HCT116 (cell line): ENCODE results near the gene GNB2. TPM values are rescaled to one million over a fixed set of nuclear protein-coding genes. Genes with fewer than 3 reads are reported as not detected.

Experiments
- ATAC-seq: fragments of 200-7000 bp; cut with Tn5 transposase; 2 replicates; pipeline ENCODE4 v1.9.1; 2020; ENCODE audit warnings: mild to moderate bottlenecking, moderate library complexity
- BruUV-seq: library from RNA; stranded (reverse); fragments of 400-500 nt; replicated peaks from 2 replicates; lab custom pipeline; 2021; lab: Mats Ljungman, UMichigan
- CTCF ChIA-PET: fragments of 300-600 bp; sonication (Branson Sonifier 250); formaldehyde crosslinking; loops from one replicate; lab custom pipeline; 2021; ENCODE audit warnings: antibody characterized with exemption; lab: Charles Lee
- POLR2A ChIA-PET: fragments of 300-600, 350-600 bp; sonication (Branson Sonifier 250); formaldehyde crosslinking; loops from one replicate; lab custom pipeline; 2021; ENCODE audit warnings: antibody characterized with exemption; lab: Charles Lee
- RAD21 ChIA-PET, 2 experiments: fragments of 300-600 bp; sonication (Branson Sonifier 250); formaldehyde crosslinking; loops; one replicate each; lab custom pipeline; 2023; ENCODE audit warnings: low total read pairs in 2 of 2; ENCODE audit not compliant: uncharacterized antibody in 2 of 2, unreplicated experiment in 2 of 2, low non-redundant PET in 1 of 2; lab: Charles Lee
- DNase-seq: peaks from one replicate; pipeline ENCODE4 v3.0.0-alpha.2; 2010; ENCODE audit warnings: low read depth, low spot score
- H2AFZ ChIP-seq: fragments of 200-600 bp; shearing (Covaris generic), sonication (generic); 2 replicates; pipeline ENCODE4 v1.6.1; 2017; ENCODE audit warnings: low read depth, mixed run types, mixed read lengths, antibody characterized with exemption, low read length; ENCODE audit not compliant: poor library complexity, severe bottlenecking
- H3K27ac ChIP-seq: 2 replicates; pipeline ENCODE4 v1.5.1; 2012; ENCODE audit warnings: low read depth, low read length
- H3K27me3 ChIP-seq: fragments of 200-600 bp; sonication (generic); 2 replicates; pipeline ENCODE4 v1.6.1; 2016; ENCODE audit warnings: mixed run types, low read length, mixed read lengths; ENCODE audit not compliant: insufficient read depth
- H3K36me3 ChIP-seq, 2 experiments: fragments of 200-500 bp in 1 of 2; fragments of 200-600 bp in 1 of 2; sonication (Bioruptor generic) in 1 of 2; sonication (generic) in 1 of 2; 2 replicates each; pipeline versions ENCODE4 v1.5.1 to v1.6.1; 2014 to 2016; ENCODE audit warnings: low read length in 2 of 2, inconsistent platforms in 1 of 2, mixed read lengths in 1 of 2, mixed run types in 1 of 2; ENCODE audit not compliant: insufficient read depth in 2 of 2, control insufficient read depth in 1 of 2
- H3K4me1 ChIP-seq, 2 experiments: fragments of 200-600 bp in 1 of 2; sonication (generic) in 1 of 2; 2 replicates each; pipeline versions ENCODE4 v1.5.1 to v1.6.1; 2012 to 2017; ENCODE audit warnings: low read length in 2 of 2, inconsistent platforms in 1 of 2, mild to moderate bottlenecking in 1 of 2, mixed read lengths in 1 of 2, mixed run types in 1 of 2, moderate library complexity in 1 of 2; ENCODE audit not compliant: insufficient read depth in 2 of 2, control insufficient read depth in 1 of 2
- H3K4me2 ChIP-seq: fragments of 200-600 bp; sonication (generic); 2 replicates; pipeline ENCODE4 v1.6.1; 2017; ENCODE audit warnings: mixed run types, low read length, mixed read lengths
- H3K4me3 ChIP-seq, 2 experiments: fragments of 200-600 bp in 1 of 2; sonication (generic) in 1 of 2; replicated peaks in 1 of 2; 2 replicates each; pipeline ENCODE4 v1.5.1; 2011 to 2016; ENCODE audit warnings: low read length in 2 of 2, control low read depth in 1 of 2, low read depth in 1 of 2, mild to moderate bottlenecking in 1 of 2, mixed read lengths in 1 of 2, mixed run types in 1 of 2
- H3K79me2 ChIP-seq: fragments of 200-600 bp; sonication (generic); 2 replicates; pipeline ENCODE4 v1.6.1; 2017; ENCODE audit warnings: mild to moderate bottlenecking, mixed run types, low read length, moderate library complexity, mixed read lengths; ENCODE audit not compliant: insufficient read depth
- H3K9ac ChIP-seq: fragments of 200-600 bp; sonication (generic); 2 replicates; pipeline ENCODE4 v1.6.1; 2016; ENCODE audit warnings: low read length, mixed read lengths
- H3K9me2 ChIP-seq: fragments of 200-600 bp; sonication (generic), shearing (Covaris generic); 2 replicates; pipeline ENCODE4 v1.6.1; 2017; ENCODE audit warnings: mixed run types, mild to moderate bottlenecking, moderate library complexity; ENCODE audit not compliant: insufficient read depth
- H3K9me3 ChIP-seq, 2 experiments: fragments of 200-500 bp in 1 of 2; fragments of 200-600 bp in 1 of 2; sonication (Bioruptor generic) in 1 of 2; sonication (generic) in 1 of 2; 2 replicates each; pipeline ENCODE4 v1.6.1; 2014 to 2017; ENCODE audit warnings: low read length in 2 of 2, mixed read lengths in 2 of 2, inconsistent platforms in 1 of 2, low read depth in 1 of 2, mild to moderate bottlenecking in 1 of 2, mixed run types in 1 of 2, moderate library complexity in 1 of 2; ENCODE audit not compliant: control insufficient read depth in 1 of 2, insufficient read depth in 1 of 2
- H4K20me1 ChIP-seq: fragments of 200-600 bp; sonication (generic), shearing (Covaris generic); 2 replicates; pipeline ENCODE4 v1.6.1; 2017; ENCODE audit warnings: mixed run types, mild to moderate bottlenecking, moderate library complexity; ENCODE audit not compliant: insufficient read depth
- EGR1 ChIP-seq: IDR thresholded peaks from 2 replicates; pipeline ENCODE4 v1.6.1; 2012; ENCODE audit warnings: low read depth
- JUND ChIP-seq: IDR thresholded peaks from 2 replicates; pipeline ENCODE4 v1.6.1; 2012
- POLR2A ChIP-seq: IDR thresholded peaks from 2 replicates; pipeline ENCODE4 v1.7.0; 2011; ENCODE audit warnings: borderline replicate concordance; ENCODE audit not compliant: insufficient read depth, insufficient read length; ENCODE audit errors: extremely low read depth
- POLR2AphosphoS5 ChIP-seq: IDR thresholded peaks from 2 replicates; pipeline ENCODE4 v1.6.1; 2011; ENCODE audit warnings: mild to moderate bottlenecking, low read depth, low read length, moderate library complexity
- SIN3A ChIP-seq: IDR thresholded peaks from 2 replicates; pipeline ENCODE4 v1.6.1; 2012; ENCODE audit warnings: low read depth
- SRF ChIP-seq: IDR thresholded peaks from 2 replicates; pipeline ENCODE4 v1.6.1; 2012; ENCODE audit warnings: low read depth
- YY1 ChIP-seq: IDR thresholded peaks from 2 replicates; pipeline ENCODE4 v1.6.1; 2011; ENCODE audit warnings: low read length, low read depth, moderate library complexity, mild to moderate bottlenecking; ENCODE audit not compliant: insufficient replicate concordance; ENCODE audit errors: extremely low read depth
- ZNF274 ChIP-seq: fragments of 200-500 bp; sonication (Bioruptor generic); IDR thresholded peaks from 2 replicates; pipeline ENCODE4 v1.6.1; 2014; ENCODE audit warnings: mild to moderate bottlenecking, low read depth, low read length, inconsistent platforms
- intact Hi-C: fragments of 100-400 bp; cut with micrococcal nuclease; formaldehyde crosslinking; loops from 2 replicates; pipeline ENCODE4 v1.10.0; 2022
- total RNA-seq: library from RNA; stranded (reverse); gene quantifications from one replicate; pipeline ENCODE4 v1.2.1, GENCODE V29; 2021; ENCODE audit not compliant: unreplicated experiment
- TF ChIP-seq, protein P1 (sequence below), 3 experiments: fragments of 200-600 bp in 1 of 3; sonication (generic) in 1 of 3; IDR thresholded peaks in 2 of 3; conservative IDR thresholded peaks in 1 of 3; 2 replicates each; pipeline ENCODE4 v1.5.1; 2012 to 2017; ENCODE audit warnings: low read depth in 2 of 3, low read length in 2 of 3, antibody characterized with exemption in 1 of 3, borderline replicate concordance in 1 of 3, control low read depth in 1 of 3, mild to moderate bottlenecking in 1 of 3, mixed read lengths in 1 of 3, mixed run types in 1 of 3, moderate library complexity in 1 of 3; ENCODE audit not compliant: insufficient read depth in 1 of 3
- TF ChIP-seq, protein P2 (sequence below): IDR thresholded peaks from 2 replicates; pipeline ENCODE4 v1.6.1; 2012
- TF ChIP-seq, protein P3 (sequence below): IDR thresholded peaks from 2 replicates; pipeline ENCODE4 v1.6.1; 2011; ENCODE audit warnings: mild to moderate bottlenecking, low read length, moderate library complexity; ENCODE audit not compliant: insufficient replicate concordance; ENCODE audit errors: extremely low read depth
- TF ChIP-seq, protein P4 (sequence below): IDR thresholded peaks from 2 replicates; pipeline ENCODE4 v1.6.1; 2012; ENCODE audit warnings: low read depth
- TF ChIP-seq, protein P5 (sequence below): IDR thresholded peaks from 2 replicates; pipeline ENCODE4 v1.6.1; 2012

The GNB2 gene
- total RNA-seq, 1 experiment from 2014 or later = 246 TPM

DNA sequence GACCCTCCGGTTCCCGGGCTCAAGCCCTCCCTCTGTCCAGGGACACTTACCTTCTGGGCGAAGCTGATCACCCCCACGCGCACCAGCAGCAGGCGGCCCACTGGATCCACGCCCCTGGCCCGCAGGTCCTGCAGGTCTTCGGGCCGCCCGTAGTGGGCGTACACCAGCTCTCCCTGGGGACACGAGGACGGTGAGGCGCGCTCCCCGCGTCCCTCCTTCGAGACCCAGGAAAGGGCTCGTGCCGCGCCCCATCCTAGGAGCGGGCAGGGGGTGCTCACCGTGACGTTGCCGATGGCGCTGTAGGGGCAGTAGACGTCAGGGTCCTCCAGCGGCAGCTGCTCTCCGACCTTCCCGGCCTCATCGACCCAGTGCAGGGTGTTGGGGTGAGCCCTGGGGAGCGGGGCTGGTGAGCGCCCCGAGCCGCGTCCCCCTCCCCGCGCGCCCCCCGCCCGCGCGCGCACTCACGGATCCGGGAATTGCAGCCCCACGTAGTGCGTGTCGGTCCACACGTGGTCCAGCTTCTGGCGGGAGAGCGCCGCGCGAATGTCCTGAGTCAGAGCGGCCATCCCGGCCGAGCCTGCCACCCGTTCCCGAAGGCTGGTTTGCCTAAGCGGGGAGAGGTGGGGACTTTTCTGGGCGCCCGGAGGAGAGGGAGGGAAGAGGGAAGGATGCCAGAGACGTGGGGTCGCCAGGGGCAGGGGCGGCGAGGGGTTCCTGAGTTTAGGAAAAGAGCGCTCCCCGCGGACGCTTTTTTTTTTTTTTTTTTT, 40.4 kb upstream of the GNB2 start:
- ChIA-PET POLR2A (interaction anchor here (0.7 to 1.2 kb wide), 7 partner anchors 15 to 73 kb away, joined by 3 to 5 read pairs (median 4); partner anchors contain the start of gene POP7), RAD21 (interaction anchor here (0.6 to 1.0 kb wide), 5 partner anchors 21 to 194 kb away, joined by 3 to 7 read pairs (median 4); partner anchors contain the start of genes EPHB4 (in 1 of the 2) and MOSPD3 (in 1 of the 2))

More for the DNA sequence above, 40.4 kb upstream of the GNB2 start:
- DNase-seq = no peak
- Histone ChIP-seq H3K27me3 (no peaks in the 10 kb centered on the region), H3K4me2 (peak overlapping the region; percentile 97), H3K4me1 (peaks cover 6 to 28% of the 10 kb centered on the region in 2 experiments; a peak in 3 of 4 replicates), H3K79me2 (no peaks in the 10 kb centered on the region), H3K27ac (peak overlapping the region; percentile 67), H3K4me3 (peak overlapping the region; percentile 54 to 67), H2AFZ (peak overlapping the region; percentile 78), H3K9me2 (no peaks in the 10 kb centered on the region), H4K20me1 (no peaks in the 10 kb centered on the region), H3K9me3 (no peaks in the 10 kb centered on the region), H3K9ac (peak overlapping the region; percentile 82), H3K36me3 (no peaks in the 10 kb centered on the region)
- ATAC-seq = peak; percentile 76
- BruUV-seq = TSS peak; percentile 70
- CTCF ChIA-PET = interaction anchor here (0.7 to 2.9 kb wide), 18 partner anchors 9 to 245 kb away, joined by 3 to 18 read pairs (median 5); partner anchors contain the start of genes FBXO24, GNB2, MOSPD3 and POP7
- intact Hi-C loops = loop anchor here (2.0 to 5.0 kb wide), 2 partner anchors 40 to 59 kb away; partner anchors contain the start of genes GIGYF1 and GNB2
- no peak for TF ChIP-seq ZNF274
- TF ChIP-seq SIN3A = no peak
- no peak for TF ChIP-seq JUND
- peak; percentile 5 for TF ChIP-seq YY1
- TF ChIP-seq, protein P1, sequence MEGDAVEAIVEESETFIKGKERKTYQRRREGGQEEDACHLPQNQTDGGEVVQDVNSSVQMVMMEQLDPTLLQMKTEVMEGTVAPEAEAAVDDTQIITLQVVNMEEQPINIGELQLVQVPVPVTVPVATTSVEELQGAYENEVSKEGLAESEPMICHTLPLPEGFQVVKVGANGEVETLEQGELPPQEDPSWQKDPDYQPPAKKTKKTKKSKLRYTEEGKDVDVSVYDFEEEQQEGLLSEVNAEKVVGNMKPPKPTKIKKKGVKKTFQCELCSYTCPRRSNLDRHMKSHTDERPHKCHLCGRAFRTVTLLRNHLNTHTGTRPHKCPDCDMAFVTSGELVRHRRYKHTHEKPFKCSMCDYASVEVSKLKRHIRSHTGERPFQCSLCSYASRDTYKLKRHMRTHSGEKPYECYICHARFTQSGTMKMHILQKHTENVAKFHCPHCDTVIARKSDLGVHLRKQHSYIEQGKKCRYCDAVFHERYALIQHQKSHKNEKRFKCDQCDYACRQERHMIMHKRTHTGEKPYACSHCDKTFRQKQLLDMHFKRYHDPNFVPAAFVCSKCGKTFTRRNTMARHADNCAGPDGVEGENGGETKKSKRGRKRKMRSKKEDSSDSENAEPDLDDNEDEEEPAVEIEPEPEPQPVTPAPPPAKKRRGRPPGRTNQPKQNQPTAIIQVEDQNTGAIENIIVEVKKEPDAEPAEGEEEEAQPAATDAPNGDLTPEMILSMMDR (IDR thresholded peaks at IDR 0.05 in 2 of 3, conservative IDR thresholded peaks at IDR 0.05 in 1 of 3; ENCODE audit: borderline replicate concordance in 1 of 3, insufficient read depth in 1 of 3, low read depth in 2 of 3, low read length in 2 of 3) = peak in 2 of 3 experiments; percentile 36 to 57; a peak in 3 of 6 replicates
- TF ChIP-seq, protein P2, sequence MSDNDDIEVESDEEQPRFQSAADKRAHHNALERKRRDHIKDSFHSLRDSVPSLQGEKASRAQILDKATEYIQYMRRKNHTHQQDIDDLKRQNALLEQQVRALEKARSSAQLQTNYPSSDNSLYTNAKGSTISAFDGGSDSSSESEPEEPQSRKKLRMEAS = no peak
- peak; percentile 59; the same call in 1 of the 2 replicates for TF ChIP-seq POLR2AphosphoS5
- TF ChIP-seq, protein P3, sequence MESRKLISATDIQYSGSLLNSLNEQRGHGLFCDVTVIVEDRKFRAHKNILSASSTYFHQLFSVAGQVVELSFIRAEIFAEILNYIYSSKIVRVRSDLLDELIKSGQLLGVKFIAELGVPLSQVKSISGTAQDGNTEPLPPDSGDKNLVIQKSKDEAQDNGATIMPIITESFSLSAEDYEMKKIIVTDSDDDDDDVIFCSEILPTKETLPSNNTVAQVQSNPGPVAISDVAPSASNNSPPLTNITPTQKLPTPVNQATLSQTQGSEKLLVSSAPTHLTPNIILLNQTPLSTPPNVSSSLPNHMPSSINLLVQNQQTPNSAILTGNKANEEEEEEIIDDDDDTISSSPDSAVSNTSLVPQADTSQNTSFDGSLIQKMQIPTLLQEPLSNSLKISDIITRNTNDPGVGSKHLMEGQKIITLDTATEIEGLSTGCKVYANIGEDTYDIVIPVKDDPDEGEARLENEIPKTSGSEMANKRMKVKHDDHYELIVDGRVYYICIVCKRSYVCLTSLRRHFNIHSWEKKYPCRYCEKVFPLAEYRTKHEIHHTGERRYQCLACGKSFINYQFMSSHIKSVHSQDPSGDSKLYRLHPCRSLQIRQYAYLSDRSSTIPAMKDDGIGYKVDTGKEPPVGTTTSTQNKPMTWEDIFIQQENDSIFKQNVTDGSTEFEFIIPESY = no peak
- TF ChIP-seq EGR1 = no peak
- TF ChIP-seq, protein P4, sequence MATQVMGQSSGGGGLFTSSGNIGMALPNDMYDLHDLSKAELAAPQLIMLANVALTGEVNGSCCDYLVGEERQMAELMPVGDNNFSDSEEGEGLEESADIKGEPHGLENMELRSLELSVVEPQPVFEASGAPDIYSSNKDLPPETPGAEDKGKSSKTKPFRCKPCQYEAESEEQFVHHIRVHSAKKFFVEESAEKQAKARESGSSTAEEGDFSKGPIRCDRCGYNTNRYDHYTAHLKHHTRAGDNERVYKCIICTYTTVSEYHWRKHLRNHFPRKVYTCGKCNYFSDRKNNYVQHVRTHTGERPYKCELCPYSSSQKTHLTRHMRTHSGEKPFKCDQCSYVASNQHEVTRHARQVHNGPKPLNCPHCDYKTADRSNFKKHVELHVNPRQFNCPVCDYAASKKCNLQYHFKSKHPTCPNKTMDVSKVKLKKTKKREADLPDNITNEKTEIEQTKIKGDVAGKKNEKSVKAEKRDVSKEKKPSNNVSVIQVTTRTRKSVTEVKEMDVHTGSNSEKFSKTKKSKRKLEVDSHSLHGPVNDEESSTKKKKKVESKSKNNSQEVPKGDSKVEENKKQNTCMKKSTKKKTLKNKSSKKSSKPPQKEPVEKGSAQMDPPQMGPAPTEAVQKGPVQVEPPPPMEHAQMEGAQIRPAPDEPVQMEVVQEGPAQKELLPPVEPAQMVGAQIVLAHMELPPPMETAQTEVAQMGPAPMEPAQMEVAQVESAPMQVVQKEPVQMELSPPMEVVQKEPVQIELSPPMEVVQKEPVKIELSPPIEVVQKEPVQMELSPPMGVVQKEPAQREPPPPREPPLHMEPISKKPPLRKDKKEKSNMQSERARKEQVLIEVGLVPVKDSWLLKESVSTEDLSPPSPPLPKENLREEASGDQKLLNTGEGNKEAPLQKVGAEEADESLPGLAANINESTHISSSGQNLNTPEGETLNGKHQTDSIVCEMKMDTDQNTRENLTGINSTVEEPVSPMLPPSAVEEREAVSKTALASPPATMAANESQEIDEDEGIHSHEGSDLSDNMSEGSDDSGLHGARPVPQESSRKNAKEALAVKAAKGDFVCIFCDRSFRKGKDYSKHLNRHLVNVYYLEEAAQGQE = no peak
- TF ChIP-seq SRF = no peak
- no peak for TF ChIP-seq POLR2A
- TF ChIP-seq, protein P5, sequence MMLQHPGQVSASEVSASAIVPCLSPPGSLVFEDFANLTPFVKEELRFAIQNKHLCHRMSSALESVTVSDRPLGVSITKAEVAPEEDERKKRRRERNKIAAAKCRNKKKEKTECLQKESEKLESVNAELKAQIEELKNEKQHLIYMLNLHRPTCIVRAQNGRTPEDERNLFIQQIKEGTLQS = no peak
